HG03135 (cell line): Measurements from ENCODE around the gene FMNL1.
A peak's percentile ranks its signal among the peaks of the same experiment; 100 is the strongest.
"Not testable (repeated sequence)": the region's sequence is repeated elsewhere in the genome, so short reads cannot be mapped to it uniquely, and the experiment has no call there.

Experiments used
- ATAC-seq: cut with Tn5 transposase; IDR thresholded peaks from one replicate; pipeline ENCODE4 v1.9.1; 2021; ENCODE audit warnings: mild to moderate bottlenecking, moderate library complexity; ENCODE audit not compliant: unreplicated experiment

FMNL1 gene, protein sequence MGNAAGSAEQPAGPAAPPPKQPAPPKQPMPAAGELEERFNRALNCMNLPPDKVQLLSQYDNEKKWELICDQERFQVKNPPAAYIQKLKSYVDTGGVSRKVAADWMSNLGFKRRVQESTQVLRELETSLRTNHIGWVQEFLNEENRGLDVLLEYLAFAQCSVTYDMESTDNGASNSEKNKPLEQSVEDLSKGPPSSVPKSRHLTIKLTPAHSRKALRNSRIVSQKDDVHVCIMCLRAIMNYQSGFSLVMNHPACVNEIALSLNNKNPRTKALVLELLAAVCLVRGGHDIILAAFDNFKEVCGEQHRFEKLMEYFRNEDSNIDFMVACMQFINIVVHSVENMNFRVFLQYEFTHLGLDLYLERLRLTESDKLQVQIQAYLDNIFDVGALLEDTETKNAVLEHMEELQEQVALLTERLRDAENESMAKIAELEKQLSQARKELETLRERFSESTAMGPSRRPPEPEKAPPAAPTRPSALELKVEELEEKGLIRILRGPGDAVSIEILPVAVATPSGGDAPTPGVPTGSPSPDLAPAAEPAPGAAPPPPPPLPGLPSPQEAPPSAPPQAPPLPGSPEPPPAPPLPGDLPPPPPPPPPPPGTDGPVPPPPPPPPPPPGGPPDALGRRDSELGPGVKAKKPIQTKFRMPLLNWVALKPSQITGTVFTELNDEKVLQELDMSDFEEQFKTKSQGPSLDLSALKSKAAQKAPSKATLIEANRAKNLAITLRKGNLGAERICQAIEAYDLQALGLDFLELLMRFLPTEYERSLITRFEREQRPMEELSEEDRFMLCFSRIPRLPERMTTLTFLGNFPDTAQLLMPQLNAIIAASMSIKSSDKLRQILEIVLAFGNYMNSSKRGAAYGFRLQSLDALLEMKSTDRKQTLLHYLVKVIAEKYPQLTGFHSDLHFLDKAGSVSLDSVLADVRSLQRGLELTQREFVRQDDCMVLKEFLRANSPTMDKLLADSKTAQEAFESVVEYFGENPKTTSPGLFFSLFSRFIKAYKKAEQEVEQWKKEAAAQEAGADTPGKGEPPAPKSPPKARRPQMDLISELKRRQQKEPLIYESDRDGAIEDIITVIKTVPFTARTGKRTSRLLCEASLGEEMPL

GRCh38 chr17:45221081-45222013 is at the start of gene FMNL1:
Gene FMNL1, plus strand, starts transcription at chr17:45221885. Its CDS starts 240 bp downstream, at chr17:45222125.
- ATAC-seq, result no peak

- no peak for ATAC-seq
Observed at GRCh38 chr17:45172232-45172540, 49.5 kb upstream of the FMNL1 start.

DNA sequence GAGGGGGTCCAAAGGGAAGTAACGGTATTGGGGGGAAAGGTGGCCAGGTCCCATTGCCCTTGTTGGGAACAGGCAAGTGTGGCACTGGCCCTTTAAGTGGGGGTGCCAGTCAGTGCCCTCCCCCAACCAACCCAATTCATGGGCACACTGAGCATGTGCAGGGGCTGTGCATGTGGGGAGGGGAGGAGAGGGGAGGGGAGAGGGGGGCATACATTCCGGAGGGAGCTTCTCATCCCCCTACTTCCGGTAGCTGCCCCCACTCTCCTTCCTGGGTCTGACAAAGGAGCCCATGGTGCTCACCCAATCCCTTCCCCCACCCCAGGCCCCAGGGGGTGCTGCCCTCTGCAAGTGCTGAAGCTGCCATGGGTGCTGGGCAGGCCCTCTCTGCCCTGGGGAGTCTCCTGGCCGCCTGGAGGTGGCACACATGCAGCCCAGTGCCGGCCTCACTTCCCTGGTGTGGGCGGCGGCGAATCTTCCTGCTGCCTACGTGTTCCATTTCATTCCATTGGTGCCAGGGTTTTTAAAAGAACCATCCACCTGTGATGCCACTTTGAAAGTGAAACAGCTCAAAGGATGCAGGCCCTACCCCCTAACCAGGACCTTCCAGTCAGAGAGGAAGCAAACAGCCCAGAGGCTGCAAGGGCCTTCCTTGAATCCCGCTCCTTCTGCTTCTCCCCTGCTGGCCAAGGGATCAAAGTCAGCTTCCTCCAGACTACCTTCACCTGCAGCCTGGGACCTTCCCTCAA is 49.0 kb upstream of the FMNL1 start:
- no peak for ATAC-seq

- ATAC-seq, result no peak
Observed at GRCh38 chr17:45175759-45176115, 45.9 kb upstream of the FMNL1 start.

DNA sequence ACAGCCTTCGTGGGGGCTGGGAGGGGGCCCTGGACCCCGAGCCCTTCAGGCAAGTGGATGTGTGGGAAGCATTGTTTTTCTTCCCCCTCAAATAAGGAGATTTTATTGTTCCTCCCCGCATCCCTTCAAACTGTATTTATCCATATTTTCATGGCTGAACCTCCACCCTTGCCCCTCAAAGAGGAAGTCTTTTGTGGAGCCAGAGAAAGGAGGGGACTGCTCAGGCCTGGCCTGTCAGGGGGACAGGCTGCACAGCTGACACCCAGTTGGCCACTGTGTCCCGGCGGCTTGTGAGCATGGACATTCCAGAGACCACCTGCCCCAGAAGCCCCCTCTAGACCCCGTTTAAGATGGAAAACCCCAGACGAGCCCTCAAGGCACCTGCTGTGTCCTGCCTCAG is 44.1 kb upstream of the FMNL1 start:
- ATAC-seq, result no peak

- no peak for ATAC-seq
Observed at GRCh38 chr17:45184144-45184543, 37.5 kb upstream of the FMNL1 start.

GRCh38 chr17:45186801-45187354 is 34.8 kb upstream of the FMNL1 start:
- no peak for ATAC-seq

DNA sequence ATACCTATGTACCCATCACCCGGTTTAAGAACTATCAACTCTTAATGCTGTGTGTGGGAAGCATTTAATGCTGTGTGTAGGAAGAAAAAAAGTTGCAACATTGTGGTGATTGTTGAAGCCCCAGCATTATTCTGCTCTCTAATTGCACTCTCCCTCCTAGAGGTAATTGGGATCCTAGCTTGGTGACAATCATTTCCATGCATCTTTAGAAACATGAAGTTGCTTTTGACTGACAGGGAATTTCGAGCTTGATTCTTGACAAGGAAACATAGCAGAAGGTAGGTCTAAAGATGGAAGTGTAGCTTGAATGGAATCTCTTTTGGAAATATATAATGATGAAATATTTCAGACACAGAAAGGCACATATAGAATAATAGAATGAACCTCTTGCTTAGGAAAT is 32.7 kb upstream of the FMNL1 start:
- no peak for ATAC-seq

- ATAC-seq, result no peak
Observed at GRCh38 chr17:45190503-45191255, 31.0 kb upstream of the FMNL1 start.

DNA sequence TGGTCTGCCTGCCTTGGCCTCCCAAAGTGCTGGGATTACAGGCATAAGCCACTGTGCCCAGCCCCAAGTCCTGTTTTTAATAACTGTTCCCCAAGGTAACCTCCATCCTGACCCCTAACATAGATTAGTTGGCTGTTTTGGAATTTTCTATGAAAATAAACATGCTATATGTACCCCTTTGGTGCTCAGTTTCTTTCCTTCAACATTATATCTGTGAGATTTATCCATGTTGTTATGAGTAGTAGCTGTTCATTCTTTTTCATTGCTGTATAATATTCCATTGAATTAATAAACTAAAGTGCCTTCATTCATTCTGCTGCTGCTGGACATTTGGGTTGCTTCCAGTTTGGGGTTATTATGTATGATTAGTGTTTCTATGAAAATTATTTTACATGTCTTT is 26.3 kb upstream of the FMNL1 start:
- ATAC-seq, result no peak

GRCh38 chr17:45197108-45197507 is 24.6 kb upstream of the FMNL1 start:
- ATAC-seq, result no peak

DNA sequence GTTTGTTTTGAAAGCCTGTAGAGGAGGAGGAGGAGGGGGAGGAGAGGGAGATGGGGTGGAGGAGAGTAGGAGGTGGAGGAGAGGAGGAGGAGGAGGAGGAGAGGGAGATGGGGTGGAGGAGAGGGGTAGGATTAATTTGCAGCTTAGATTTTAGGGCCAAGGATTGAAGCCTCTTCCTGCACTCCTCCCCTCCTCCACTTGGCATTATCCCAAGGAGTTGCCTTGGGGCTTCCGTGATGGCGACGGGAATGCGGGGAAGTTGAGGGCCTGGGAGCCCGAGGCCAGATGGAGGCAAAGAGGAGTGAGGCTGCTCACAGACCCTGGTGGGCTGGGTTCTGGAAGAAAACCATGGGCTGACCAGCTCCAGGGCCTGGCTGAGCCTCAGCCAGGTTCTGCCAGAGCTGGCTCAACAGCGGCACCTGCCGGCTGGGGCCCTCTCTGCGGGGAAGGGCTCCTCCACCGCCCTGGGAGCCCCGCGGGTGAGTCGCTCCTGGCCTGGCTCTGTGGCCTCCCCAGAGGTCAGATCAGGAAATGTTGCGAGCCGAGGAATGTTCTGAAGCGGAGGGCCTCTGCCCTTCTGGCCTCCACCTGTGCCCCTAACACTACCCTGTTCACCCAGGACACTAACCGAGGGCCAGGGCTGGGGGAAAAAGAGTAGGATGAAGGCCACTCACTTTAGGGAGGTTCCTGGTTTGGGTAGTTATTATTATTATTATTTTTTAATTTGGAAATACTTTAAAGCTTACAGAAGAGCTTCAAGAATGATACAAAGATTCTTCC is 23.9 kb upstream of the FMNL1 start:
- peak; percentile 60 for ATAC-seq

- ATAC-seq, result no peak
Observed at GRCh38 chr17:45200701-45201100, 21.0 kb upstream of the FMNL1 start.

GRCh38 chr17:45201457-45201856 is 20.2 kb upstream of the FMNL1 start:
- ATAC-seq, result no peak

GRCh38 chr17:45201880-45202279 is 19.8 kb upstream of the FMNL1 start:
- not testable (repeated sequence) for ATAC-seq

DNA sequence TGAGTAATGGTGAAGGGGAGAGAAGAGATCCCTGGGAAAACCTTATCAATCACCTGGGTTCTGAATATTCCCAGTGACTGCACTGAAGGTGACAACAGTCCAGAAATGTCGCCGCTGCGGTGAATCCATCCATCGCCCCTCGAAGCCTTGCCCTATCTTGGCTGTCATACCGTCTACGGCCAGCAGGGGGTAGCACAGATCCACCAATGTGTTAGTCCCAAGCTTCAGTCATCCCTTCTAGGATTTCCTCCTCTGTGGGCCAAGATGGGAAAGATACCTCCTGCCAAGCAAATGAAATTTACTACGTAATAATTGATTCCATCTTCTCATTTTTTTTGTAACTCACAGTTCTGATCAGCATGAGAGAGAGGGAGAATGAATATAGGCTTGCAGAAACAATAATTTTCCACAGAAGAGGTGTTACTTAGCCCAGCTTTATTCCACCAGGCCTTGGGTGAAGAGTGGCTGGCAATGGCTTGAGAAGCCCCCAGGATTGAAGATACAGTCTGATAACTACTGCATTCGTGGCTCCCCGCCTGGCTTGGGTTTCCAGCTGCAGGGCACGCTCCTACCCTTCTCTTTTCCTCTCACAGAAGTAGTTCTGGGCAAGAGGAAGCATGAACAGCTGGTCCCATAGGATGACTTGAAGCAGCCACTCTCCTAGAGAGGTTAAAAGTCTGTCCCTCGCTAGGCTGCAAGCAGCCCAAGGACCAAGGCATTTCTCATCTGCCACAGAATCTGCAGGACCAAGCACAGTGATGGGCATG is 2.6 kb upstream of the FMNL1 start:
- ATAC-seq, result no peak

DNA sequence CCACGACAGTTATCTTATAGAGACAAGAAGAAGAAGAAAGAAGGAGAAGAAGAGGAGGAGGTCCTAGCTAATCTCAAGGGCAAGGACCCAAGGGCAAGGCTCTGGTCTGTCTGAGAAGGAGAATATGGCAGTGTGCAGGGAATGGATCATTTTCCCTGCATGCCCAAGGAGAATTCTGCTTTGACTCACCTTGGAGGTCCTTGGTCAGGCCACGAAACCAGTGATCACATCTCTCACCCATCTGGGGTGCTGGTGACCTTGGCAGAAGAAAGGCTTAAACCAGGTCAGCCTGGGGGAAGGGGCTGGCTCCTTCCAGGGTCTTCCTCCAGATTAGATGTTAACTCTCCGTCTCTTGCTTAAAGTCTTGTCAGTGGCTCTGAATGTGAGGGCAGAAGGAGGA is 1.6 kb upstream of the FMNL1 start:
- no peak for ATAC-seq

DNA sequence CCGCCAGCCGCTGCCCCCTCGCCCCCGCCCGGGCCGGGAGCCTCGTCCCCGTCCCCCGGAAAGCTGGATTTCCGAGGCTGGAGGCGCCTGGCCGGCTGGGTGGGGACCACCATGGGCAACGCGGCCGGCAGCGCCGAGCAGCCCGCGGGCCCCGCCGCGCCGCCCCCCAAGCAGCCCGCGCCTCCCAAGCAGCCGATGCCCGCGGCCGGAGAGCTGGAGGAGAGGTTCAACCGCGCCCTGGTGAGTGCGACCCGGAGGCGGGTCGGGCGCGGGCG is 266 bp downstream of the FMNL1 start:
- no peak for ATAC-seq
